ENCODE results near the gene GFPT2.

The GFPT2 gene

DNA sequence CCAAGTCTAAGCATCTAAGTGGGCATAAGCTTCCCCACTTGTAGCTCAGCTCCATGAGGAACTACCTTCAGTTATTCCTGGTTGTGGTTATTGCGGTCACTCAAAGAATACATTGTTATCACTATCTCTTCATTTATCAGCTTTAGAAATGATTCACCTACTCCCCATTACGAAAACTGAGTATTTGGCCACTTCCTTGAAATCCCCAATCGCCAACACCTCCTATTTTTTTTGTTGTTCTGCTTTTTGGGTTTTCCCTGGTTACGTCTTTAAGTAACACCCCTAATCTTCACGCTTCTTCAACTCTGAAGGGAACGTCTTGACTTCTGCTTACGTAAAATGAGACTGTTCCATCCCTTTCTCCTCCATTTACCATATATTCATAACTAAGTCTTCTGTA, 81.9 kb downstream of the GFPT2 start:
- DNase-seq: no peak

DNA sequence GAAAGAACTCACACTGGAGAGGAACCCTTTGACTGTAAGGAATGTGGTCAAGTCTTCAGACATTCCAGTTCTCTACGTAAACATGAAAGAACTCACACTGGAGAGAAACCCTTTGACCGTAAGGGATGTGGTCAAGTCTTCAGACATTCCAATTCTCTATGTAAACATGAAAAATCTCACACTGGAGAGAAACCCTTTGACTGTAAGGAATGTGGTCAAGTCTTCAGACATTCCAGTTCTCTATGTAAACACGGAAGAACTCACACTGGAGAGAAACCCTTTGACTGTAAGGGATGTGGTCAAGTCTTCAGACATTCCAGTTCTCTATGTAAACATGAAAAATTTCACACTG, 93.9 kb downstream of the GFPT2 start:
- no peak for DNase-seq

DNA sequence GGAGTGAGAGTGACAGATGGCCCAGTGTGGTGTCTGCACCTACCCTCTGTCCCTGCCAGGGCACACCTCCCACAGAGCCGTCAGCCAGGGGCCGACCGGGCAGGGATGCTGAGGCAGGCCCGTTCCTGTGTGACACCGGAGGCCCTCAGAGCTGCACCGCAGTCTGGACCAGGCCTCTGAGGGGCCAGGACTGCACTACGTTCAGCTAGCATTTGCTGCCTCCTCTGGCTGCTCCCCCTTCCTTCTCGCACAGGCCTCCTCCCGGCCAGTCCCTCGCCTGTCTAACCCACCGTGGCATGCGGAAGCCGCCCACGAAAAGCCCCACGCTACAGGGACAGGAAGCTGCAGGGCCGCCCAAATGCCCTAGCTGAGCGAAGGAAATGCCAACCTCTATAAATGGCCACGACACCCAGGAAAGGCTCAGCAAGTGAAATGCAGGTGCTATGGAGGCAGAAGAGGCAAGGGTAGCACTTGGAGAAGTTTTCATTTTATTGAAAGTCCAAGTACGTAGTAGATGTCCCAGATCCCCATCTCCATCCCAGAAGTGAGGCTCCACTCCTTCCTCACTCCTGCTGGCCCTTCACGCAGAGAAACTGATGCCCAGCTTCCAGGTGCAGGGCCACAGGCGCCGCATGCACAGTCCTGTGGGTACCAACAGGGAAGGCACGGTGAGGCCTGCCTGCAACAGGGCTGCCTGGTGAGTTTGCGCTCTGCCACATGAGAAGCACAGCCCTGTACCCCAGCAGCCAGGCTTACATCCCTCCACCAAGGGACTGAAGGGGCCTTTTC, 99.9 kb downstream of the GFPT2 start:
- DNase-seq: no peak

DNA sequence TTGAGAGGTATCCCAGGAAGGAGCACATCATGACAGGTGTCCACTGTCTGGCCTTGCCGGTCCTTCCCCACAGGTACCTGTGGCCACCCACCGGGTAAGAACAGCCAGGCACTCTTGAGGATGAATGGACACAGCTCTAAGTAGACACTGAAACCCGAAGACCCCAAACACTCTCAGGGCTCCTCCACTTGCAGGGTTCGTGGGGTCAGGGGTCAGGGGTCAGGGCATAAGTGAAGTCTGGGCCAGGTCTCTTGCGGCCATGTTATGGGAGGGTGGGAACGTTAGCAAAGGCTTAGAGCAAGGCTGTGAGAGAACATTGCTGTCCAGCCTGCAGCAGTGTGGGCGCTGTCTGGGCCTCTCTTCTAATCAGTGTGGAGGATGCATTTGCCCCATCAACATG, 101.2 kb downstream of the GFPT2 start:
- DNase-seq: no peak

DNA sequence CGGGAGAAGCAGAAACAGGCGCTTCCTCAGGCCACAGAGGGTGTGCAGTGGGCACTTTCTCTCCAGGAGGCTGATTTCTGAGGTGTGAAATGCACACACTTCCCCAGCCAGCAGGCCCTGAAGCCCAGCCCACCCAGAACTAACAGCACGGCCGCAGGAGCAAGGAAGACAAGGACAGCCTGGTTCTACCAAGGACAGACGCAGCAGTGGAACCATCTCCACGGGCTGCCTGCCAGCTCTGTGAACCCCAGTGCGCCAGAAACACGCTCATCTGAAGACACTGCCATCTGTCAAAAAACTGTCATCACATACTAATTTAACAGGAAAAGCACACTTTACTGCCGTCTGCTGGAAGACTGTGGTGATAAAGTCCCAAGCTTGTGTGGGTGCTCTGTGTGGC, 102.0 kb downstream of the GFPT2 start:
- no peak for DNase-seq
